Measurements from ENCODE around the gene NF1.

The NF1 gene

DNA sequence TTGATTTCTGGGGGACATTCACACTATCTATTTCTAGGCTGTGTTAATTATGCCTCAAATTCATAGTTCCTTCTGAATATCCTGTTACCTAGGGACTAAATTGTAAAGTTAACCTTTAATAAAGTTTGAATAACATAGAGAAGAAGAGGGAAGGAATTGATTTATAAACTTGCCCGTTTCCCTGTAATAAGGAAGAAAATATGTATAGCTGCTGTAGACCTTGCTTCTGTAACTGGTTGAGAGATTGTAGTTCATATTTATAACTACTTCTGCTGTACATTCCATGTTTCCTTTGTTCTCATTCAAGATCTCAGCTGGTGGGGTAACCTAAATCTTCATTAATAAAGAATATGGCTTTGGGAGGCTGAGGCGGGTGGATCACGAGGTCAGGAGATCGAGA is 19.2 kb downstream of the NF1 start:
- Histone ChIP-seq H2AFZ (ENCODE audit: low read depth, low read length) (no peak overlapping the region), H3K27ac (ENCODE audit: low read length) (no peak overlapping the region)
- TF ChIP-seq, protein P1, sequence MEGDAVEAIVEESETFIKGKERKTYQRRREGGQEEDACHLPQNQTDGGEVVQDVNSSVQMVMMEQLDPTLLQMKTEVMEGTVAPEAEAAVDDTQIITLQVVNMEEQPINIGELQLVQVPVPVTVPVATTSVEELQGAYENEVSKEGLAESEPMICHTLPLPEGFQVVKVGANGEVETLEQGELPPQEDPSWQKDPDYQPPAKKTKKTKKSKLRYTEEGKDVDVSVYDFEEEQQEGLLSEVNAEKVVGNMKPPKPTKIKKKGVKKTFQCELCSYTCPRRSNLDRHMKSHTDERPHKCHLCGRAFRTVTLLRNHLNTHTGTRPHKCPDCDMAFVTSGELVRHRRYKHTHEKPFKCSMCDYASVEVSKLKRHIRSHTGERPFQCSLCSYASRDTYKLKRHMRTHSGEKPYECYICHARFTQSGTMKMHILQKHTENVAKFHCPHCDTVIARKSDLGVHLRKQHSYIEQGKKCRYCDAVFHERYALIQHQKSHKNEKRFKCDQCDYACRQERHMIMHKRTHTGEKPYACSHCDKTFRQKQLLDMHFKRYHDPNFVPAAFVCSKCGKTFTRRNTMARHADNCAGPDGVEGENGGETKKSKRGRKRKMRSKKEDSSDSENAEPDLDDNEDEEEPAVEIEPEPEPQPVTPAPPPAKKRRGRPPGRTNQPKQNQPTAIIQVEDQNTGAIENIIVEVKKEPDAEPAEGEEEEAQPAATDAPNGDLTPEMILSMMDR (IDR thresholded peaks at IDR 0.05; ENCODE audit: low read depth, low read length), result no peak
- TF ChIP-seq EZH2phosphoT487 (IDR thresholded peaks at IDR 0.05; ENCODE audit: low read depth), result no peak

DNA sequence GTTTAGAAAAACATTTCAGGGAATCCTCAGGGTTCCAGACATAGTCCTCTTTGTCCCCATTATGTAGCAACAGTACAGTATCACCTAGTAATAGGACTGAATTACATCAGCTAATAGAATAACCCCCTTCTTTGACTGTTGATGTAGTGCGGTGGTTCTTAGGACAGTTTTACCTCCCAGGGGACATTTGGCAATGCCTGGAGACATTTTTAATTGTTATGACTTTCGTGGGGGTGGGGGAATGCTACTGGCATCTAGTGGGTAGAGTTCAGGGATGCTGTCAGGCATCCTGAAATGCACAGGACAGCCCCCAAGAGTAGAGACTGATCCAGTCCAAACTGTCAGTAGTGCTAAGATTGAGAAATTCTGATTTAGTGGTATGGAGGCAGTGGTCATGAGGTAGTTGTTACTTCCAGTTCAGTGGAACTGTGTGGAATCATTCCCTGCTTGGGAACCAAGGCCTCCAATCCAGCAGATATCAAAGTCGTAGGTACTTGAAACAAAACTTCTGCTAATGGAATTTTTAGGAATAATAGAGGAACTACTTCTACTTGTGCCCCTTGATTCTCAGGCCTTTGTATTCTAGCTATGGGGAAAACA is 20.3 kb downstream of the NF1 start:
- TF ChIP-seq, protein P1 (IDR thresholded peaks at IDR 0.05; ENCODE audit: low read depth, low read length), result no peak
- no peak for TF ChIP-seq EZH2phosphoT487 (IDR thresholded peaks at IDR 0.05; ENCODE audit: low read depth)
- no peaks in the 10 kb centered on the region for H3K27me3 ChIP-seq (ENCODE audit: low read depth, low read length)
- no peak overlapping the region for H3K9ac ChIP-seq (ENCODE audit: low read length)
- H2AFZ ChIP-seq (ENCODE audit: low read depth, low read length), result no peak overlapping the region
- H3K27ac ChIP-seq (ENCODE audit: low read length), result no peak overlapping the region
- H3K36me3 ChIP-seq (replicated peaks; ENCODE audit: low read depth, low read length), result no peaks in the 10 kb centered on the region
- H3K4me2 ChIP-seq (ENCODE audit: low read length), result no peak overlapping the region
- H3K4me1 ChIP-seq (ENCODE audit: low read length), result 0 out of 2 replicates have a peak, but pooled peaks cover 4% of the 10 kb centered on the region
- H3K79me2 ChIP-seq (ENCODE audit: low read length), result peaks cover 2% of the 10 kb centered on the region
- H3K9me3 ChIP-seq (ENCODE audit: insufficient read depth, low read length), result no peaks in the 10 kb centered on the region
- H3K4me3 ChIP-seq (ENCODE audit: low read length), result no peak overlapping the region
- no peaks in the 10 kb centered on the region for H4K20me1 ChIP-seq (ENCODE audit: insufficient read depth, low read length)

More for the DNA sequence above, 19.2 kb downstream of the NF1 start:
- no peak overlapping the region for H3K4me2 ChIP-seq (ENCODE audit: low read length)
- no peak overlapping the region for H3K4me3 ChIP-seq (ENCODE audit: low read length)
- 0 out of 2 replicates have a peak, but pooled peaks cover 2% of the 10 kb centered on the region for H4K20me1 ChIP-seq (ENCODE audit: insufficient read depth, low read length)
- no peaks in the 10 kb centered on the region for H3K27me3 ChIP-seq (ENCODE audit: low read depth, low read length)
- peaks cover 2% of the 10 kb centered on the region for H3K79me2 ChIP-seq (ENCODE audit: low read length)
- H3K36me3 ChIP-seq (replicated peaks; ENCODE audit: low read depth, low read length), result no peaks in the 10 kb centered on the region
- H3K9me3 ChIP-seq (ENCODE audit: insufficient read depth, low read length), result no peaks in the 10 kb centered on the region
- H3K4me1 ChIP-seq (ENCODE audit: low read length), result 0 out of 2 replicates have a peak, but pooled peaks cover 4% of the 10 kb centered on the region
- H3K9ac ChIP-seq (ENCODE audit: low read length), result no peak overlapping the region

DNA sequence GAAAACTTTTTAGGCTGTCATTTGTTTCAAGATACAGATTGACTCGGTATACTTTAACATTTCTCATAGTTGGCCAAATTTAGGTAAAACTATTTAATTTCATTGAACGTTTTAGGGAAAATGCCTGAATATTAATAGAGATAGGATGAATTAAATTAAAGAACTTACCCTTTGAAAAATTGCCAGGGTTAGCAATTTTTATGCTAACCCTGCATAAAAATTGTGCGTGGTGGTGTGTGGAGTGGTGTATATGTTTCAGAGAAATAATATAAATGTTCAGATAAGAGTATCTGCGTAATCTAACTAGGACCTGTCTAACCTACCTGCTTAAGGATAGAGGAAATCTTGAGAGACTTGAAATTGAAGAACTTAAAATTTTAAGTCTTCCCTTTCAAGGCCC is 21.4 kb downstream of the NF1 start:
- H3K79me2 ChIP-seq (ENCODE audit: low read length), result peaks cover 2% of the 10 kb centered on the region
- H4K20me1 ChIP-seq (ENCODE audit: insufficient read depth, low read length), result no peaks in the 10 kb centered on the region
- H3K4me3 ChIP-seq (ENCODE audit: low read length), result no peak overlapping the region
- TF ChIP-seq EZH2phosphoT487 (IDR thresholded peaks at IDR 0.05; ENCODE audit: low read depth), result no peak
- TF ChIP-seq, protein P1 (IDR thresholded peaks at IDR 0.05; ENCODE audit: low read depth, low read length), result no peak
- 0 out of 2 replicates have a peak, but pooled peaks cover 4% of the 10 kb centered on the region for H3K4me1 ChIP-seq (ENCODE audit: low read length)
- no peaks in the 10 kb centered on the region for H3K36me3 ChIP-seq (replicated peaks; ENCODE audit: low read depth, low read length)
- H2AFZ ChIP-seq (ENCODE audit: low read depth, low read length), result no peak overlapping the region
- no peaks in the 10 kb centered on the region for H3K9me3 ChIP-seq (ENCODE audit: insufficient read depth, low read length)
- no peak overlapping the region for H3K27ac ChIP-seq (ENCODE audit: low read length)
- H3K9ac ChIP-seq (ENCODE audit: low read length), result no peak overlapping the region
- no peak overlapping the region for H3K4me2 ChIP-seq (ENCODE audit: low read length)
- H3K27me3 ChIP-seq (ENCODE audit: low read depth, low read length), result no peaks in the 10 kb centered on the region

DNA sequence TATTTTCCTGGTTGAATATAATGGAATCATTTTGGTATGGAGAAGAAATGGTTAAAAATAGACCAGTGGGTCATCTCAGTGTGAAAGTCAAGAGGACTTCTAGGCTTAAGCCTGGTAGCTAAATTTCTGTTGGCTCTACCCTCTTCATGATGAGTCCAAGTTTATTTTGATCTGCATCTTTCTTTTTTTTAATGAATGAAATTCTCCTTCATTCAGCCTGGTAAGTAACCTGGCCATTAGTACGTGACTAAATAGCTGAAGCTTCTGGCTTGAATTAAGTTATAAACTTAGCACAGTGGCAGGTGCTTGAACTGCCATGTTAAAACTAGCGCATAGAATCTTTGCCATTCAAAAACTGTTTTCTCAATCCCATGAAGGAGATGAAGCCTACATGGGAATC is 28.0 kb downstream of the NF1 start:
- no peaks in the 10 kb centered on the region for H3K36me3 ChIP-seq (replicated peaks; ENCODE audit: low read depth, low read length)
- H4K20me1 ChIP-seq (ENCODE audit: insufficient read depth, low read length), result peaks cover 14% of the 10 kb centered on the region; the same call in 1 of the 2 replicates
- no peaks in the 10 kb centered on the region for H3K9me3 ChIP-seq (ENCODE audit: insufficient read depth, low read length)
- H3K79me2 ChIP-seq (ENCODE audit: low read length), result peaks cover 15% of the 10 kb centered on the region; the same call in 1 of the 2 replicates
- H3K4me3 ChIP-seq (ENCODE audit: low read length), result no peak overlapping the region
- TF ChIP-seq, protein P1 (IDR thresholded peaks at IDR 0.05; ENCODE audit: low read depth, low read length), result no peak
- H3K4me1 ChIP-seq (ENCODE audit: low read length), result no peaks in the 10 kb centered on the region
- no peak overlapping the region for H2AFZ ChIP-seq (ENCODE audit: low read depth, low read length)
- no peak overlapping the region for H3K9ac ChIP-seq (ENCODE audit: low read length)
- no peak overlapping the region for H3K27ac ChIP-seq (ENCODE audit: low read length)
- H3K27me3 ChIP-seq (ENCODE audit: low read depth, low read length), result no peaks in the 10 kb centered on the region
- H3K4me2 ChIP-seq (ENCODE audit: low read length), result no peak overlapping the region

Data from OCI-LY3 (cell line).